GM20431 (cell line): ENCODE measurements around the gene ERFL.

Source experiments
- in situ Hi-C: fragments of 300-500 bp; cut with MseI, MboI; formaldehyde crosslinking; loops from one replicate; pipeline ENCODE4 v1.15.0; 2020; ENCODE audit warnings: low sequenced_read_pairs; ENCODE audit not compliant: unreplicated experiment

The ERFL gene

DNA sequence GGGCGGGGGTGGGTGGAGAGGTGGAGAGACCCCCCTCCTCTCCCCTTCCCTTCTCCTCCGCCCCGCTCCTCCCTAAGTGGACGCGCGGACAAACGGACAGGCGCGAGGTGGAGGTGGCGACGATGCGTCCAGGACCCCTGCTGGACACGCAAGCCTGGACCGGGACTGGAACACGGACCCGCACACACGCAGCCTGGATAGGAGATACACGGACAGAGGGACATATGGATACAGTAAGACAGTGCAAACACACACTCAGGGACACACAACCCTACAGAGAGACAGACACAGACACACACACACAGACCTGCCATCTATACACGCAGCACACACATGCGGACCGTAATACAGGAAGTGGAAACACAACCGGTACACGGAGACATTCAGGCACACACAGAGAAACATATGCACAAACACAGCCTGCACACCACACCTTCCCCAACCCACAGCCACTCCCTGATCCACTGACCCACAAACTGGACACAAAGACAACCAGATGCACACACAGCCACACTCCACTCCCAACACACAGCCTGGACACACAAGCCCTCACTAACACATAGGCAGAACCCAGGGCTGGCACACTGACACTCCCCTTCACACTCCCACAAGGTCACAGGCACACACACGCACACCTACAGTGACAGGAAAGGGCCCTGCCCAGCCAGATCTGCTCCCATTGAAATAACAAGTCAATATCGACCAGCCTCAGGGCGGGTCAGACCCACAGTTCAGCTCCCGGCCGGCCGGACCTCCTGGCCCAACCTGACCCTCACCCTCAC, 696 bp upstream of the ERFL start:
- in situ Hi-C loops, result no loop called here

DNA sequence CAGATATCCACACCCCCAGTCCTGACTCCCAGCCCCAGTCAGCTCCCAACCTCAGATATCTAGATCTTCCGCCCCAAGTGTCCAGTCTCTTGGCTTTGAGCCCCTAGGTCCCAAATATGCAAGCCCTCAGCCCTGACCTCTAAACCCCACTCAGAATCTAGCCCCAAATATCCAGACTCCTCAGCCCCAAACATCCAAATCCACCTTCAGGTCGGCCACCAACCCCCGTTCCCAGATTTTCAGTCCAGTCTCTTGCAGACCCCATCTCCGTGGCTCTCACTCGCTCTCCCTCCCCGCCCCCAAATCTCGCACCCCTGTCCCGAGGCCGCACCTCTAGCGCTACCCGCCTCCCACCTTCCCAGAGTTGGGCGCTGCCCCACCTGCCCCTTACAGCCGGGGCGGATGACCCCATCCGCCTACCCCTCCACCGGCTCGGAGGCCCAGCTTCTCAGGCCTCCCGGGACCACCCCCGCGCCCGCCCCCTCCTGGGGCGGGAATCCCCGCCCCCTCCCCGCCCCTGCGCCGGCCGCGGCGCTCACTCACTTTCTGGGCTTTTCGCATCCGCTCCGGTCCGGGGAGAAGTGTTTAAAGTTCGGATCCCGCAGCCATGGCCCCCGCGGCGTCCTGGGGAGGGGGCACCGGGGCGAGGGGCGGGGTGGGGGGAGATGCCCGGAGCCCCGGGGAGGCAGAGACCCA, 604 bp downstream of the ERFL start:
- in situ Hi-C loops, result no loop called here

DNA sequence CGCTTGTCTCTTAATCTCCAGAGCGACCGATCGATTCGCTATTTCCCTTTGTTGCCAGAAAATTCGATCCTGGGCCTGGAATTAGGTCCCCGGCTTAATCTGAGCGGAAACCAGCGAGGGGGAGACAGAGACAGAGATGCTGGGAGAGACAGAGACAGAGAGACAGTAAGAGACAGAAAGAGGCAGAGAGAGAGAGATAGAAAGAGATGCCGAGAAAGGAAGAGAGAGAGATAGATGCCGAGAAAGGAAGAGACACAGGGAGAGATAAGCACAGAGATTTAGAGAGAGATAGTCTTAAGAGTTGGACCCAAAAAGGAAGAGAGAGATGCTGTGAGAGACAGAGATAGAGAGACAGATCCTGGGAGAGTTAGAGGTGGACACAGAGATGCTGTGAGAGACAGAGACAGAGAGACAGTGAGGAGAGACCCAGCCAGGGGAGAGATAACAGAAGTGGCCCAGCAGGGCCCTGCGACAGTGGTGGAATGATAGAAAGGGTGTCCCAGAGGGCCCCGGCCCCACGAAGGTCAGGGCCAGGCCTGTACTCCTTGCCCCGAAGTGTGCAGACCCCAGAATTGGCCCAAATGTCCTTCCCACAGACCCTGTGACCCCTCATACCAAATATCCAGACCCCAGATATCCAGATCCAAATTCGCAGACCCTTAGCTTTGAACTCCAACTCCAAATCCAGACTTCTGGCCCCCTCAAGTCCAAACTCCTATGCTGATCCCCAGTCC, 1.3 kb downstream of the ERFL start:
- in situ Hi-C loops, result no loop called here

DNA sequence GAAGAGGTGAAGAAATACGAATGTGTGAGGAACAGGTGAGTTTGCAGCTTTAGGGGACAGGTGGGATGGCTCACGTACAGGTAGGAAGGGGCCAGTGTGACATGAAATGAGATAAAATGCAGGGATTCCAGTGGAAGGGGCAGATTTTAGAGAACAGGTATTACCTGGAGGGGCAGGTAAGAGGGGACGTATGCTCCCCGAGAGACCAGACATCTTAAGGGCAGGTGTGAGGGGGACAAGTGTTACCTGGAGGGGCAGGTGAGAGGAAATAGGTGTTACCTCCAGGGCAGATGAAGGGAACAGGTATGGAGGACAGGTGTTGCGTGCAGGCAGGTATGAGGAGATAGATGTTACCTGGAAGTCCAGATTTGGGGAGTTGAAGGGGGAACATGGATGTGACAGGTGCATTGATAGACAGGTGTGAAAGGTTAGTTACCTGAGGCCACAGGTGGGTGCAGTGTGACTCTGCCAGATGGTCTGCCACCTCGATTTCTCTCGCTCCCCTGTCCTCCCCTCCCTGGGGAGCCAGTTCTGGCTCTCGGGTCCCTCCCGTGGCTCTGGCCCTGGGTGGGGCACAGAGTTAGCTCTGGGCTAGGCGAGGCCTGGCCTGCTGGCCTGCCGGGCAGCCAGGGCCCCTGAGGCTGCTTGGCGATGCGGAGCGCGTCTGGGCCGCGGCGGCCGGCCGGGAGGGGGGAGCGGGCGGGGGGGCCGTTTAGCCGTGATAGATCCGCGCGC, 2.1 kb downstream of the ERFL start:
- in situ Hi-C loops, result no loop called here

DNA sequence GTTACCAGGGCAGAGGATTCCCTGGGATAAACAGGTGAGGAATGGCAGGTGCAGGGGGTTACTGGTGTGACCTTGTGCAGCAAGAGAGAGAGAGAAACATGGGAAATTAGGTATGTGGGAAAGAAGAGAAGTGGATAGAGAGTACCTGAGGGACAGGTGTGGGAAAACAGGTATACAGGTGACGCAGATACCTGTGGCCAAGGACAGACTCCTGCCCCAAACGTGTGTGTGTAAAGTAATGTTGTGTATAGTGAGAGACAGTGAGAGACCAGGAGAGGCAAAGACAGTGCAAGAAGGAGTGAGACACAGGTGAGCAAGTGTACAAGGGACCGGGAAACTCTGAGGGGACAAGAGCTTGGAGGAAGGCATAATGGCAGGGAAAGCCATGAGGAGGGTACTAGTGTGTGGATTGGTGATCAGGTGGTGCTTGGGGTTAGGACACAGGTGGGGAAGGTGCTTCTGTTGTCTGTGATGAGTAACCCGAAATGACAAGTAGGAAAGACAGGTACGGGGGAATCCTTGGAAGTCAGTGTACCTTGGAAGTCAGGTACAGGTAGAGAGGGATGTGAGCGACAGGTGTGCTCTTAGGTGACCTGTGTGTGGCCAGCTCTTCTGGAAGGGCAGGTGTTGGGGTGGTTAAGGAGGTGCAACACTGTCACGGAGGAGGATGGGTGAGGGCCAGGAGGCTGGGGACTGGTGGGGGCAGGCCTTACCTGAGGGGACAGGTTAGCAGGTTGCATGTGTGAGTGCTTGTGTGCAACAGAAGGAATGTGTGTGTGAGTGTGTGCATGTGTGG, 2.8 kb downstream of the ERFL start:
- in situ Hi-C loops, result no loop called here

DNA sequence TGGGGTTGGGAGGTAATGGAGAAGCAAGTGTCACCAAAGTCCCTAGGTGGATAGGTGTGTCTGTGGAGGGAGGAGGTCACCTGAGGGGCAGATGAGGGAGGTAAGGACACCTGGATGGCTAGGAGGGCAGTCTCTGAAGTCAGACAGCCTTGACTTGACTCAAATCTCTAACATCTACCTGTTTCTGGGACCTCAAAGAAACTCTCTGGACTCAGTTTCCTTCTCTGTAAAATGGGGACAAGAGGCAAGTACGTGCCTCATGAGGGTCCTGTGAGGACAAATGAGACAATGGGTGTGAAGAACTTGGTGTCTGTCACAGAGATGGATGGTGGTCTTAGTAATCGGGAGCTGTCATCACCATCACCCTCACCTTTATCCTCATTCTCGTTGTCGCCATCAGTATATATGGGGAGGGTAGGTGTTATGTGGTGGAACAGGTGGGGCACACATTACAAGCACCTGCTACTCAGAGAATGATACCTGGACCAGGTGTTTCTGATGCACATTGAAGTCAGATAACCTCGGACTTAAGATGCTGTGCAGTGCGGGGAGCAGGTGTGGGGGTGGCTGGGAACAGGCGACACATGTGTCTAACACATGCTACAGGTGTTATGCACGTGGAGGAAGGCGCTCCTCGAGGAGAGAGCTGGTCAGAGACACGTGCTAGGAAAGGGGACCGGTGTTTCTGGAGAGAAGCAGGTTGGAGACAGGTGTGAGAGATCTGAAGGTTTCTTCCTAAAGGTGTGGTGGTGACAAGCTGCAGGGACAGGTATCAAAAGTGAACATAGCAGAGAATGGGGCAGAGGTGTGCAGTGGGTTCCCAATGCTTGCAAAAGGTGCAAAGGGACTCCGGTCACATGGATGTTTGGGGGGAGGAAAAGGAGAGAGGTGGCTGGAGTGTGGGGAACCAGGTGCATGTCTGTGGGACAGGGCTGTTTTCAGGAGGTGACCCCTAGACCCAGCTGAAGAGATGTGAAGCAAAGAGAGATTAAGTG, 3.8 kb downstream of the ERFL start:
- in situ Hi-C loops, result no loop called here

DNA sequence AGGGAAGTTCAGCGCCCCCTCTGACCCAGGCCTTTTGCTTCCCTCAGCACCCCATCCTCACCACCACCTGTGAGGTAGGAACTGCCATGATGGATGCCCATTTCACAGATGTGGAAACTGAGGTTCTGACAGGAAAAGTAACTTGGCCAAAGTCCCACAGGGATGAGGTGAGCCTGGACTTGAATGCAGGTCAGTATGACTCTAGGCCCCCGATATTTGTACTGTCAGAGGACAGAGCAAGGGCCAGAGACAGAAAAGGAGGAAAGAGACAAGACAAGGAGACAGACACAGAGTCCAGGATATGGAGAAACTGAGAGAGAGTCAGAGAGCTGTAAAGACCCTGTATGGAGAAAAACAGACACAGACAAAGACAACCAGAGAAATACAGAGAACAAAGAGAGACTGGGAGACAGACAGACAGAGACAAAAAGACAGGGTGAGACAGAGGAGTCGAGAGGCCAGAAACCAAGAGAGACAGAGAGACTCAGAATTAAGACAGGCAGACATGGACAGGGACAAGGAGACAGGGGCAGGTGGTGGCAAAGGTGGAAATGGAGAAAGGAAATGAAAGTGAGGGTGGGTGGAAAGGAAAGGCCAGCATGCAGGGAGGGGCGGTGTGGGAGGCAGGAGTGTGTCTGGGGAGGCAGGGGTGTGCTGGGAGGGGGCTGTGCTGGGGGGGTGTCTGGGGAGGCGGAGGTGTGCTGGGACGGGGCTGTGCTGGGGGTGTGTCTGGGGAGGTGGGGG, 5.0 kb downstream of the ERFL start:
- in situ Hi-C loops, result no loop called here

DNA sequence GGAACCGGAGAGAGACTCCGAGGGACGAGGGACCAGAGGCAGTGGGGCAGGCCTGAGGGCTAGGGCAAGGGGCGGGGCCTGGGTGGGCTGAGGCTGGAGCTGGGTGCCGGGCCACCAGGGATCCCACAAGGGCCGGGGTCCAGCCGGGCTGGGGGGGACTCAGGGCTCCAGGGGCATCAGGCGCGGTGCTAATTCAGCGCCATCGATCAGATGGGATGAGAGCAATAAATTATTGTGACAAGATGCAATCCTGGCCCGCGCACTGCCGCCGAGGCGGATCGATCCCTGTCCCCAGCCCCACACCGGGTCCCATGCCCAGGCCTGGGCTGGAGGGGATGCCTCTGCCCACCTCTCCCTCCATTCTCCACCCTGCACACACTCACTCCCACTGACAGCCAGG, 5.7 kb downstream of the ERFL start:
- in situ Hi-C loops, result no loop called here

DNA sequence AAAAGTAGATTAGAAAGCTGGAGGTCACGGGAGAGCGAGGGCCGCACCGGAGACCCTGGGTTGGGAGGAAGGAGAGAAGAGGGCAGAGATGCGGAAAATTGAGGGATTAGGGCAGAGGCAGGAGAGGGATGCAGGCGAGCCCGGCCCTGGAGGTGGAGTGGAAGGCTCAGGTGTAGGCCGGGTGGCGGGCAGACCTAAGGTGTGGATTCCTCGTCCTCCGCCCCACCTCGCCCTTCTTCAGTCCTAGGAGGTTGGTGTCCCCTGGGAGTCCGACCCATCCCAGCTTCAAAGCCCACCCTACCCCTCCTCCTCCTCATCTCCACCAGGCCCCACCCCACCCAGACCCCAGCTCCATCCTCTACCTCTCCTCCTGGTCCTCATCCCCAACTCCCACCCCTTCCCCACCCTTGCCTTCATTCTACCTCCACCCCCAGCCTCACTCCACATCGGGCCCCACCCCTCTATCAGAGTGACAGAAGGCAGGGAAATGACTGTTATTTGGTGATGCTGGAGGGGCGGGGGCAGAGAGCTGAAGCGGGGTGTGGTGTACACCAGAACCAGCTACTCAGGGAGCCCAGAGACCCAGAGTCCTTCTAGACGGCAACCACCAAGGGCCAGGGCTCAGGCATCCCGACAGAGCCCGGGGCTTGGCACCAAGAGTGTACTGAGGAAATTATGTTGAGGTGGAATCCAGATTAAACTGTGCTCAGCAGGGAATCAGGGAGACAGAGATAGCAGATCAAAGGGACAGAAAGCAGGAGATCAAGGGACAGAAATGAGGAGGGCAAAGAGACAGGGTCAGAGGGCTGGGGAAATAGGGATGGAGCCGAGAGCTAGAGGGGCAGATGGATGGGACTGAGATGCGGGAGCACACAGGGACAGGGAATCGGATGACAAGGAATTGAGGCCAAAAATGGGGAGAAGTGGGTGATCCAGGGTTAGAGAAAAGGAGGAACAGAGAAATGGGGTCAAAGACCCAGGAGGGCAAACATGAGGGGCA, 6.4 kb downstream of the ERFL start:
- in situ Hi-C loops, result no loop called here

DNA sequence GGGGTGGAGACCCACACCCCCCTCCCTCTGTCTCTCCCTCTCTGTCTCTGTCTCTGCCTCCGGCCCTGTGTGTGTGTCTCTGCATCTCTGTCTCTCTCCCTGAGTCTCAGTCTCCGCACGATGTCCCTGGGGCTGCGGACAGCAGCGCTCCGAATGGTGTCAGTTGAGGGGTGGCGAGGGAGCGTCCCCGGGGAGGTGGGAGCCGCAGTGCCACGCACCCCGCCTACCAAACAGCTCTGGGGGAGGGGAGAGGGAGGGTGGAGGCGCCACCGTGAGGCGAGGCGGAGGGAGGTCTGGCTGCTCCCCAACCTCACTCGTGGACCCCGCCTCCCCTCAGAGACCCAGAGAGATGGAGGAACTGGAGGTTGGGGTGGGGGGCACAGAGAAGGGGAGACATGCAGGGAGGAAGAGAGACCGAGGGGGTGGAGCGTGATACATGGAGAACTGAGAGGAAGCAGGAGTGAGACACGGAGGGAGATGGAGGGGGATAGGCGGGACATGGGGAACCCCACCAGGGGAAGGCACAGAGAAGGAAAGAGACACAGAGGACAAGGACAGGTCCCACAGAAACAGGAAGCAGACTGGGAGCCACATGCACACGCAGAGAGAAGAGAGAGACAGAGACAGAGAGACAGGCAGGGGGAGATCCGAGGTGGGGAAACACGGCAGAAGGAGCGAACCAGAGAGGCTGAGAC, 7.2 kb downstream of the ERFL start:
- in situ Hi-C loops, result no loop called here

DNA sequence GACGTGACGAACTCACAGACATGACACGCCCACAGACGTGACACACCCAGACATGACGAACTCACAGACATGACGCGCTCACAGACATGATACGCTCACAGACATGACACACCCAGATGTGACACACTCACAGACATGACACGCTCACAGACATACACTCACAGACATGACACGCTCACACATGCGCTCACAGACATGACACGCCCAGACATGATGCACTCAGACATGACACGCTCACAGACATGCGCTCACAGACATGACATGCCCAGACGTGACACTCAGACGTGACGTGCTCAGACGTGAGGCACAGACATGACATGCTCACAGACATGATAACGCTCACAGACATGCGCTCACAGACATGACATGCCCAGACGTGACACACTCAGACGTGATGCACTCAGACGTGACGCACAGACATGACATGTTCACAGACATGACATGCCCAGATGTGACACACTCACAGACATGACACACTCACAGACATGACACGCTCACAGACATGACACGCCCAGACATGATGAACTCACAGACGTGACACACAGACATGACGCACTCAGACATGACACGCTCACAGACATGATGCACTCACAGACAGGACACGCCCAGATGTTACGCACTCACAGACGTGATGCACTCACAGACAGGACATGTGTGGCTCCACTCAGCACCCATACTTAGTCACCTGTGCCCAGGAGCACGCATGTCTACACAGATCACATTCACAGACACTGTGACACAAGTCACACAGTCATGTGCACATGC, 8.1 kb downstream of the ERFL start:
- in situ Hi-C loops, result no loop called here

DNA sequence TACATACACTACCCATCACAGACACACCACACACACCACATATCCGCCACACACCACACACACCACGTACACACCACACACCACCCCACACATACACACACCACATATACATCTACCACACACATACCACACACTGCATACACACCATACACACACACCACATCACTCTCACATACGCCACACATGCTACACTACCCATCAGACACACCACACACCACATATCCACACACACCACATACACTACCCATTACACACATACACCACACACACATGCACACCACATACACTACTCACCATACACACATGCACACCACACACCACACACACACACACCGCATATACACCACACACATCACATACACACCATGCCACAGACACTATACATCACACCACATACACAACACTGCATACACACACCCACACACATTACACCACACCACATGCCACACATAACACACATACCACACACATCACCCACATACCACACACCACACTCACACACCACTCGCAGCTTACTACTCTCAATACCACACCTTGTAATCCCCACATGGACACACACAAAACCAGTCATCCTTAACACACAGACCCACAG, 9.5 kb downstream of the ERFL start:
- in situ Hi-C loops, result no loop called here

DNA sequence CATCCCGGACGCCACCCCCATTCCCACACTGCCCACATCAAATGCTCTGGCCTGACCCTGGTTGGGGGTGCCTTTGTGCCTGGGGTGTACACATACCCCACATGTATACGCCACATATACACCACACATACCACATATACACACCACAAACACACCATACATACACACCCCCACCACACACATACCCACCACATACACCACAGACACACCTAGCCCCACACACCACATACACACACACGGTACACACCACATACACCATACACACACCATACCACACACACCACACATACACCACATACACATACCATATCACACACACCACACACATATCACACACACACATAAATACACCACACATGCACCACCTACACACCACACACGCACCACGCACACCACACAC, 10.2 kb downstream of the ERFL start:
- in situ Hi-C loops, result no loop called here

DNA sequence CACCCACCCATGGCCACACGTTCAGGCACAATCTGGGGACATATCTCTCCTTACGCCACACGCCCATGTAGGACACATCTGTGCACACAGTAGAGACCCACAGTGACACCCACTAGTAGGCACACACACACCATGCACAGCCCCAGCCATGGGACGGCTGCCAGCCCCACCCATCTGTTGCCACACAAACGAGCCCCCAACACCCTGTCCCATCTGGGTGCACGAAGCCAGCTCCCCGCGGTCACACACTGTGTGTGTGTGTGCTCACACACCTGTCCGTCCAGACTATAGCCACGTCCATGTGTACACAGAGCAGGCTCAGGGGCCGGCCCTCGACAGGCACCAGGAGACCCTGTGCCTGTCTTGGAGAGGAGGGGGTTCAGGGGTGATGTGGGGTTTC, 10.6 kb downstream of the ERFL start:
- in situ Hi-C loops, result no loop called here

DNA sequence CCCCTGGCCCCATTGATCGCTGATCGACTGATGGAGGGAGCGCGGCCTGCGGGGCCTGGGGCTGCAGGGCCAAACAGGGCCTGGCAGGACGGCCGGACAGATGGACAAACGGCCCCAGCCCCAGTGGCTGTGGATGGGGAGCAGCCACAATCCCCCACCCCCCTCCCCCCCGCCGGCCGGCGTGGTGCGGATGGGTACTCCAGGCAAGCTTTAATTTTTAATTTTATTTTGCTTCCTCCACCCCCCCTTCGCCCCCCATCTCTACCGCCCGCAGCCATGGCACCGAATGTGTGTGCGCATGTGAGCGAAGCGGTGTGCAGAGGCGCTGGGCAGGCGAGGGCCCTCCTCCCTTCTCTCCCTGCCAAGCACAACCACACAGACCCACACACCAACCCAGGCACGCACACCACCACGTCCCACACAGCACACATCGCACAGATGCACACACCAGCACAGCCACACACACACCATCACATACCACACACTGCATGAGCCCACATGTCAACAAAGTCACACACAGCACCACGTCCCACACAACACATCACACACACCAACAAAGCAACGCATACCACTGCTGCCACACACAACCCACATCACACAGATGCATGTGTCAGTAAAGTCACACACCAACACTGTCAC, 12.4 kb downstream of the ERFL start:
- in situ Hi-C loops, result no loop called here
